GM23248 (cell line): ENCODE results near the gene TCHP. TPM values are rescaled to one million over a fixed set of nuclear protein-coding genes. Genes with fewer than 3 reads are reported as not detected.
A peak's percentile ranks its signal among the peaks of the same experiment; 100 is the strongest.

Source experiments
- DNase-seq: peaks from one replicate; pipeline ENCODE4 v3.0.0-alpha.2; 2015
- H2AFZ ChIP-seq: fragments of 200-600 bp; sonication (generic); 2 replicates; pipeline ENCODE4 v1.6.1; 2016; ENCODE audit warnings: antibody characterized with exemption
- H3F3A ChIP-seq: fragments of 200-600 bp; sonication (generic); 2 replicates; pipeline ENCODE4 v1.6.1; 2016; ENCODE audit warnings: mild to moderate bottlenecking, antibody characterized with exemption, mixed run types; ENCODE audit not compliant: insufficient read depth
- H3K27ac ChIP-seq: fragments of 200-600 bp; sonication (generic); 2 replicates; pipeline ENCODE4 v1.5.1; 2016; ENCODE audit warnings: mild to moderate bottlenecking
- H3K27me3 ChIP-seq: fragments of 200-600 bp; sonication (generic); replicated peaks from 2 replicates; pipeline ENCODE4 v1.6.1; 2016; ENCODE audit warnings: mild to moderate bottlenecking; ENCODE audit not compliant: insufficient read depth
- H3K36me3 ChIP-seq: fragments of 200-600 bp; sonication (generic); 2 replicates; pipeline ENCODE4 v1.6.1; 2016; ENCODE audit warnings: low read depth, mild to moderate bottlenecking
- H3K4me1 ChIP-seq: fragments of 200-600 bp; sonication (generic); 2 replicates; pipeline ENCODE4 v1.6.1; 2016; ENCODE audit warnings: mild to moderate bottlenecking; ENCODE audit not compliant: insufficient read depth
- H3K4me2 ChIP-seq: fragments of 200-600 bp; sonication (generic); one replicate; pipeline ENCODE4 v1.6.1; 2016; ENCODE audit warnings: mild to moderate bottlenecking; ENCODE audit not compliant: unreplicated experiment
- H3K4me3 ChIP-seq: fragments of 200-600 bp; sonication (generic); 2 replicates; pipeline ENCODE4 v1.5.1; 2016; ENCODE audit warnings: mild to moderate bottlenecking
- H3K79me2 ChIP-seq: fragments of 200-600 bp; sonication (generic); 2 replicates; pipeline ENCODE4 v1.6.1; 2016; ENCODE audit warnings: mild to moderate bottlenecking; ENCODE audit not compliant: insufficient read depth
- H3K9ac ChIP-seq: fragments of 200-600 bp; sonication (generic); 2 replicates; pipeline ENCODE4 v1.6.1; 2016; ENCODE audit warnings: mild to moderate bottlenecking
- H3K9me2 ChIP-seq: fragments of 200-600 bp; sonication (generic); 2 replicates; pipeline ENCODE4 v1.6.1; 2016; ENCODE audit warnings: mixed run types, mild to moderate bottlenecking, moderate library complexity; ENCODE audit not compliant: insufficient read depth
- H3K9me3 ChIP-seq: fragments of 200-600 bp; sonication (generic); one replicate; pipeline ENCODE4 v1.6.1; 2017; ENCODE audit warnings: low read depth
- H4K20me1 ChIP-seq: fragments of 200-600 bp; sonication (generic); 2 replicates; pipeline ENCODE4 v1.6.0; 2016; ENCODE audit not compliant: insufficient read depth
- EZH2 ChIP-seq: fragments of 200-600 bp; sonication (generic); IDR thresholded peaks from 2 replicates; pipeline ENCODE4 v1.6.1; 2018; ENCODE audit warnings: antibody characterized with exemption, mild to moderate bottlenecking; ENCODE audit not compliant: insufficient read depth, poor library complexity, severe bottlenecking
- EZH2phosphoT487 ChIP-seq: fragments of 200-600 bp; sonication (generic); IDR thresholded peaks from 2 replicates; pipeline ENCODE4 v1.6.1; 2018; ENCODE audit warnings: antibody characterized with exemption, moderate library complexity, mild to moderate bottlenecking, low read depth; ENCODE audit not compliant: insufficient read depth
- WGBS, 2 experiments: methylation state at CpG; one replicate each; pipeline ENCODE4 v1.1.6; 2015 to 2017; ENCODE audit warnings: low lambda C conversion rate in 2 of 2, low coverage in 1 of 2; ENCODE audit errors: missing lambda C conversion rate in 2 of 2; 5-methylcytosine and 5-hydroxymethylcytosine counted together
- in situ Hi-C: fragments of 300-500 bp; cut with MboI; formaldehyde crosslinking; loops from 2 replicates; pipeline ENCODE4 v1.15.0; 2020
- polyA plus RNA-seq: library from polyadenylated mRNA; unstranded; fragments of >200 nt; fragmentation: Nextera tagmentation; extraction: Ambion mirVana; gene quantifications from 2 replicates; pipeline ENCODE4 v1.2.1, GENCODE V29; 2016
- total RNA-seq: library from RNA; depleted of rRNA; stranded (reverse); fragments of >200 nt; shearing (Covaris generic); gene quantifications from 2 replicates; pipeline ENCODE4 v1.2.3, GENCODE V29; 2014

TCHP gene
- total and polyA plus RNA-seq, 2 experiments from 2014 or later: 9.7 to 11.7 TPM

- Histone ChIP-seq H3K4me1 (peaks cover 25% of the 10 kb centered on the region), H3K36me3 (no peaks in the 10 kb centered on the region), H3K27ac (peak within 1 kb of the TSS; percentile 24), H3F3A (peaks cover 6% of the 10 kb centered on the region; the same call in 1 of the 2 replicates), H3K79me2 (peaks cover 48% of the 10 kb centered on the region), H3K9me3 (no peaks in the 10 kb centered on the region), H3K4me3 (peak within 1 kb of the TSS; percentile 98), H3K9me2 (no peaks in the 10 kb centered on the region), H3K4me2 (peak within 1 kb of the TSS; percentile 98), H3K9ac (peak within 1 kb of the TSS; percentile 81), H4K20me1 (no peaks in the 10 kb centered on the region), H3K27me3 (no peaks in the 10 kb centered on the region), H2AFZ (peak within 1 kb of the TSS; percentile 87)
- TF ChIP-seq EZH2phosphoT487: no peak
- TF ChIP-seq EZH2: no peak
- in situ Hi-C loops: no loop called here
- 1% methylated on average over 38 to 46 of the region's 92 CpGs for WGBS, 2 experiments
- DNase-seq: peak; percentile 96
These were observed 19.8 kb upstream of the TCHP start, which contains the start of gene GLTP for GRCh38 chr12:109880043-109880931. GLTP (minus strand) TSS chr12:109880541; CDS start chr12:109880374, 167 bp downstream.

GRCh38 chr12:109880938-109881337, 19.1 kb upstream of the TCHP start:
- no peak overlapping the region for H3K27ac ChIP-seq
- H3K4me1 ChIP-seq: peaks cover 25% of the 10 kb centered on the region
- peak overlapping the region; percentile 87 for H2AFZ ChIP-seq
- peak overlapping the region; percentile 98 for H3K4me3 ChIP-seq
- peaks cover 6% of the 10 kb centered on the region; the same call in 1 of the 2 replicates for H3F3A ChIP-seq
- in situ Hi-C loops: no loop called here
- H3K79me2 ChIP-seq: peaks cover 41% of the 10 kb centered on the region
- H3K9ac ChIP-seq: peak overlapping the region; percentile 71
- no peaks in the 10 kb centered on the region for H4K20me1 ChIP-seq
- H3K9me3 ChIP-seq: no peaks in the 10 kb centered on the region
- TF ChIP-seq EZH2 (no peak), EZH2phosphoT487 (no peak)
- H3K27me3 ChIP-seq: no peaks in the 10 kb centered on the region
- H3K4me2 ChIP-seq: peak overlapping the region; percentile 76
- WGBS, 2 experiments: 16 to 22% methylated on average over 9 of the region's 9 CpGs
- no peak for DNase-seq
- H3K9me2 ChIP-seq: no peaks in the 10 kb centered on the region
- H3K36me3 ChIP-seq: no peaks in the 10 kb centered on the region

GRCh38 chr12:109881752-109882151, 18.3 kb upstream of the TCHP start:
- Histone ChIP-seq H3K9me3 (no peaks in the 10 kb centered on the region), H2AFZ (no peak overlapping the region), H3K4me1 (peaks cover 25% of the 10 kb centered on the region), H3K9ac (no peak overlapping the region), H3K4me2 (no peak overlapping the region), H3K36me3 (no peaks in the 10 kb centered on the region), H3F3A (peaks cover 6% of the 10 kb centered on the region; the same call in 1 of the 2 replicates), H3K4me3 (no peak overlapping the region), H3K9me2 (no peaks in the 10 kb centered on the region), H3K27me3 (no peaks in the 10 kb centered on the region), H3K79me2 (peaks cover 33% of the 10 kb centered on the region), H3K27ac (no peak overlapping the region), H4K20me1 (no peaks in the 10 kb centered on the region)
- TF ChIP-seq EZH2phosphoT487: no peak
- no peak for TF ChIP-seq EZH2
- in situ Hi-C loops: no loop called here
- DNase-seq: peak; percentile 38
- 86 to 88% methylated on average over 2 of the region's 2 CpGs for WGBS, 2 experiments

GRCh38 chr12:109883461-109883860, 16.6 kb upstream of the TCHP start:
- Histone ChIP-seq H3K4me2 (no peak overlapping the region), H3K9ac (no peak overlapping the region), H3K4me3 (no peak overlapping the region), H3K36me3 (no peaks in the 10 kb centered on the region), H2AFZ (no peak overlapping the region), H3K9me3 (no peaks in the 10 kb centered on the region), H3K27ac (no peak overlapping the region), H3F3A (peaks cover 14% of the 10 kb centered on the region), H3K27me3 (no peaks in the 10 kb centered on the region), H3K79me2 (peaks cover 16% of the 10 kb centered on the region), H3K9me2 (no peaks in the 10 kb centered on the region), H3K4me1 (peaks cover 21% of the 10 kb centered on the region), H4K20me1 (no peaks in the 10 kb centered on the region)
- TF ChIP-seq EZH2phosphoT487 (no peak), EZH2 (no peak)
- in situ Hi-C loops: no loop called here
- WGBS, 2 experiments: 56 to 89% methylated on average over 2 to 4 of the region's 4 CpGs
- no peak for DNase-seq
